Measurements from ENCODE around the gene RMRP. TPM values are rescaled to one million over a fixed set of nuclear protein-coding genes. Genes with fewer than 3 reads are reported as not detected.

Gene RMRP
- total and polyA plus RNA-seq, 9 of the 15 experiments (the other 6 are each of a cell fraction or from before 2014, with no cell fraction given) = 75.7 to 89,974 (median 13,378) TPM; not detected in 3

- TF ChIP-seq REST (IDR thresholded peaks at IDR 0.05; ENCODE audit: borderline replicate concordance) = peak; percentile 37; the same call in 1 of the 2 replicates
- TF ChIP-seq REST (CRISPR knock-in tag; IDR thresholded peaks at IDR 0.05; ENCODE audit: low read depth) = no peak
- TF ChIP-seq ATF4 (CRISPR knock-in tag; IDR thresholded peaks at IDR 0.05) = no peak
- TF ChIP-seq DEAF1 (CRISPR knock-in tag; IDR thresholded peaks at IDR 0.05) = no peak
- no peak for TF ChIP-seq ZBTB5 (IDR thresholded peaks at IDR 0.05)
- TF ChIP-seq GATA2 (CRISPR knock-in tag; IDR thresholded peaks at IDR 0.05) = no peak
- no peak for TF ChIP-seq BRF2 (IDR thresholded peaks at IDR 0.05; ENCODE audit: borderline replicate concordance, insufficient read depth, insufficient read length)
- no peak for TF ChIP-seq ZBTB1 (CRISPR knock-in tag; IDR thresholded peaks at IDR 0.05; ENCODE audit: borderline replicate concordance, low read depth)
- no peak for TF ChIP-seq ZNF785 (CRISPR knock-in tag; IDR thresholded peaks at IDR 0.05)
- no peak for TF ChIP-seq ZNF217 (CRISPR knock-in tag; IDR thresholded peaks at IDR 0.05)
These were observed 7.0 kb upstream of the RMRP start, which contains the start of gene ARHGEF39 (continued) for GRCh38 chr9:35664531-35665470.
